MM.1S (cell line): ENCODE measurements around the gene THAP2.
"Not testable (repeated sequence)": the region's sequence is repeated elsewhere in the genome, so short reads cannot be mapped to it uniquely, and the experiment has no call there.

ENCODE experiments used
- DNase-seq: peaks from one replicate; pipeline ENCODE4 v3.0.0-alpha.2; 2015
- H2AFZ ChIP-seq: fragments of 300-600 bp; sonication (generic); 2 replicates; pipeline ENCODE4 v1.6.0; 2016; ENCODE audit warnings: antibody characterized with exemption, low read length
- H3F3A ChIP-seq: fragments of 300-600 bp; sonication (generic); 2 replicates; pipeline ENCODE4 v1.6.1; 2016; ENCODE audit warnings: mild to moderate bottlenecking, antibody characterized with exemption, low read length, moderate library complexity, mixed read lengths; ENCODE audit not compliant: insufficient read depth
- H3K27ac ChIP-seq: fragments of 300-600 bp; sonication (generic); 2 replicates; pipeline ENCODE4 v1.5.1; 2016; ENCODE audit warnings: mild to moderate bottlenecking, low read length
- H3K27me3 ChIP-seq: fragments of 300-600 bp; sonication (generic); replicated peaks from 2 replicates; pipeline ENCODE4 v1.6.0; 2016; ENCODE audit warnings: low read length; ENCODE audit not compliant: insufficient read depth
- H3K36me3 ChIP-seq: fragments of 300-600 bp; sonication (generic); replicated peaks from 2 replicates; pipeline ENCODE4 v1.6.1; 2016; ENCODE audit warnings: mild to moderate bottlenecking, low read length, mixed read lengths; ENCODE audit not compliant: insufficient read depth
- H3K4me1 ChIP-seq: fragments of 300-600 bp; sonication (generic); 2 replicates; pipeline ENCODE4 v1.6.1; 2016; ENCODE audit warnings: low read length, mixed read lengths
- H3K4me2 ChIP-seq: fragments of 300-600 bp; sonication (generic); 2 replicates; pipeline ENCODE4 v1.6.0; 2016; ENCODE audit warnings: low read depth, low read length
- H3K4me3 ChIP-seq: fragments of 300-600 bp; sonication (generic); 2 replicates; pipeline ENCODE4 v1.5.1; 2016; ENCODE audit warnings: low read length, mixed read lengths
- H3K79me2 ChIP-seq: fragments of 300-600 bp; sonication (generic); 2 replicates; pipeline ENCODE4 v1.6.1; 2016; ENCODE audit warnings: mixed run types, low read length, mixed read lengths
- H3K9ac ChIP-seq: fragments of 300-600 bp; sonication (generic); 2 replicates; pipeline ENCODE4 v1.6.1; 2016; ENCODE audit warnings: low read length, mixed read lengths
- H3K9me2 ChIP-seq: fragments of 300-600 bp; sonication (generic); replicated peaks from 2 replicates; pipeline ENCODE4 v1.6.1; 2016; ENCODE audit warnings: mild to moderate bottlenecking, low read length, mixed read lengths; ENCODE audit not compliant: insufficient read depth
- H3K9me3 ChIP-seq: fragments of 300-600 bp; sonication (generic); replicated peaks from 2 replicates; pipeline ENCODE4 v1.6.1; 2016; ENCODE audit warnings: mild to moderate bottlenecking, low read length, mixed read lengths; ENCODE audit not compliant: insufficient read depth
- H4K20me1 ChIP-seq: fragments of 300-600 bp; sonication (generic); 2 replicates; pipeline ENCODE4 v1.6.1; 2016; ENCODE audit warnings: mild to moderate bottlenecking, low read length, moderate library complexity, mixed read lengths; ENCODE audit not compliant: insufficient read depth
- CTCF ChIP-seq: fragments of 300-600 bp; sonication (generic); IDR thresholded peaks from 2 replicates; pipeline ENCODE4 v1.5.1; 2016; ENCODE audit warnings: antibody characterized with exemption, low read length, mixed read lengths
- EZH2 ChIP-seq: fragments of 300-600 bp; sonication (generic); optimal IDR thresholded peaks from 2 replicates; pipeline ENCODE3; 2017; ENCODE audit warnings: low read depth, mild to moderate bottlenecking, antibody characterized with exemption, low read length, mixed read lengths
- EZH2phosphoT487 ChIP-seq: fragments of 300-600 bp; sonication (generic); IDR thresholded peaks from 2 replicates; pipeline ENCODE4 v1.6.1; 2018; ENCODE audit warnings: antibody characterized with exemption, low read length

Gene THAP2

GRCh38 chr12:71686658-71687025 is 22.5 kb downstream of the THAP2 start:
- H3K27ac ChIP-seq = peak overlapping the region; percentile 82; the same call in 1 of the 2 replicates
- no peak for TF ChIP-seq CTCF
- TF ChIP-seq EZH2phosphoT487 = no peak
- TF ChIP-seq EZH2 = no peak
- no peaks in the 10 kb centered on the region for H3K36me3 ChIP-seq
- no peaks in the 10 kb centered on the region for H3K27me3 ChIP-seq
- peak overlapping the region; percentile 81 for H3K9ac ChIP-seq
- peak overlapping the region; percentile 93 for H3K4me2 ChIP-seq
- no peaks in the 10 kb centered on the region for H3K9me3 ChIP-seq
- H3K79me2 ChIP-seq = peaks cover 39% of the 10 kb centered on the region
- no peak for DNase-seq
- peaks cover 51% of the 10 kb centered on the region for H3F3A ChIP-seq
- H3K9me2 ChIP-seq = no peaks in the 10 kb centered on the region
- no peaks in the 10 kb centered on the region for H4K20me1 ChIP-seq
- H3K4me3 ChIP-seq = peak overlapping the region; percentile 75
- H2AFZ ChIP-seq = peak overlapping the region; percentile 85
- H3K4me1 ChIP-seq = peaks cover 10% of the 10 kb centered on the region; the same call in 1 of the 2 replicates

- H2AFZ ChIP-seq = peak overlapping the region; percentile 21
Measured at GRCh38 chr12:71687172-71687571, 23.1 kb downstream of the THAP2 start.

GRCh38 chr12:71688961-71689570 is 25.0 kb downstream of the THAP2 start:
- Histone ChIP-seq H2AFZ (no peak overlapping the region), H3K4me3 (peak overlapping the region; percentile 75), H3K9ac (peak overlapping the region; percentile 81; the same call in 1 of the 2 replicates), H3K36me3 (no peaks in the 10 kb centered on the region), H3K79me2 (peaks cover 60% of the 10 kb centered on the region), H3K9me3 (no peaks in the 10 kb centered on the region), H3K9me2 (no peaks in the 10 kb centered on the region), H3K4me1 (peaks cover 27% of the 10 kb centered on the region), H3K4me2 (peak overlapping the region; percentile 93), H3F3A (peaks cover 72% of the 10 kb centered on the region), H3K27ac (peak overlapping the region; percentile 82), H3K27me3 (no peaks in the 10 kb centered on the region), H4K20me1 (no peaks in the 10 kb centered on the region)
- peak; percentile 23 for DNase-seq
- TF ChIP-seq EZH2 (no peak), EZH2phosphoT487 (no peak), CTCF (no peak)

More at GRCh38 chr12:71687172-71687571, 23.1 kb downstream of the THAP2 start:
- H3K9me3 ChIP-seq, H3K9me2 ChIP-seq, H3K36me3 ChIP-seq, DNase-seq, H3K27me3 ChIP-seq, H3K4me1 ChIP-seq, H4K20me1 ChIP-seq: not testable (repeated sequence)
- Histone ChIP-seq H3K27ac (peak overlapping the region; percentile 82), H3K4me3 (peak overlapping the region; percentile 75), H3K79me2 (peaks cover 42% of the 10 kb centered on the region), H3K9ac (peak overlapping the region; percentile 81), H3F3A (peaks cover 56% of the 10 kb centered on the region), H3K4me2 (peak overlapping the region; percentile 93)

- Histone ChIP-seq H3K79me2 (peaks cover 71% of the 10 kb centered on the region), H3K9me3 (no peaks in the 10 kb centered on the region), H2AFZ (no peak overlapping the region), H3F3A (peaks cover 65% of the 10 kb centered on the region), H3K27ac (peak overlapping the region; percentile 82), H3K4me2 (peak overlapping the region; percentile 93), H3K36me3 (no peaks in the 10 kb centered on the region), H3K9ac (peak overlapping the region; percentile 81; the same call in 1 of the 2 replicates), H3K9me2 (no peaks in the 10 kb centered on the region), H3K4me3 (peak overlapping the region; percentile 46), H3K4me1 (peaks cover 41% of the 10 kb centered on the region), H3K27me3 (no peaks in the 10 kb centered on the region), H4K20me1 (no peaks in the 10 kb centered on the region)
- peak; percentile 53 for DNase-seq
- TF ChIP-seq EZH2 = no peak
- no peak for TF ChIP-seq EZH2phosphoT487
- no peak for TF ChIP-seq CTCF
Measured at GRCh38 chr12:71691504-71692129, 27.5 kb downstream of the THAP2 start.
